ENCODE data around the gene CLOCK.

Gene CLOCK

GRCh38 chr4:55512922-55513571, 33.7 kb downstream of the CLOCK start:
- no peaks in the 10 kb centered on the region for H3K4me1 ChIP-seq (ENCODE audit: control insufficient read depth, insufficient read depth, low read length)
- no peak overlapping the region for H3K9ac ChIP-seq (ENCODE audit: low read length)
- H3K27me3 ChIP-seq (ENCODE audit: control insufficient read depth, insufficient read depth, low read length) = no peaks in the 10 kb centered on the region
- H3K27ac ChIP-seq (ENCODE audit: low read depth, low read length) = no peak overlapping the region
- no peak overlapping the region for H3K4me3 ChIP-seq (ENCODE audit: low read depth, low read length)
- H3K9me3 ChIP-seq (ENCODE audit: control insufficient read depth, insufficient read depth, low read depth, low read length) = peaks cover 4% of the 10 kb centered on the region; the same call in 1 of the 2 replicates
- H3K36me3 ChIP-seq (ENCODE audit: control insufficient read depth, insufficient read depth, low read length) = peaks cover 4% of the 10 kb centered on the region

GRCh38 chr4:55512077-55512476, 34.6 kb downstream of the CLOCK start:
- Histone ChIP-seq H3K4me3 (ENCODE audit: low read depth, low read length) (no peak overlapping the region), H3K9ac (ENCODE audit: low read length) (no peak overlapping the region), H3K27ac (ENCODE audit: low read depth, low read length) (no peak overlapping the region), H3K9me3 (ENCODE audit: control insufficient read depth, insufficient read depth, low read depth, low read length) (peaks cover 4% of the 10 kb centered on the region; the same call in 1 of the 2 replicates), H3K36me3 (ENCODE audit: control insufficient read depth, insufficient read depth, low read length) (peaks cover 9% of the 10 kb centered on the region), H3K27me3 (ENCODE audit: control insufficient read depth, insufficient read depth, low read length) (no peaks in the 10 kb centered on the region), H3K4me1 (ENCODE audit: control insufficient read depth, insufficient read depth, low read length) (no peaks in the 10 kb centered on the region)

- Histone ChIP-seq H3K4me3 (ENCODE audit: low read depth, low read length) (no peak overlapping the region), H3K36me3 (ENCODE audit: control insufficient read depth, insufficient read depth, low read length) (peaks cover 13% of the 10 kb centered on the region), H3K4me1 (ENCODE audit: control insufficient read depth, insufficient read depth, low read length) (no peaks in the 10 kb centered on the region), H3K27me3 (ENCODE audit: control insufficient read depth, insufficient read depth, low read length) (no peaks in the 10 kb centered on the region), H3K9me3 (ENCODE audit: control insufficient read depth, insufficient read depth, low read depth, low read length) (peaks cover 4% of the 10 kb centered on the region; the same call in 1 of the 2 replicates), H3K27ac (ENCODE audit: low read depth, low read length) (no peak overlapping the region), H3K9ac (ENCODE audit: low read length) (no peak overlapping the region)
Observed at GRCh38 chr4:55510685-55511084, 36.0 kb downstream of the CLOCK start.

- Histone ChIP-seq H3K27ac (ENCODE audit: low read depth, low read length) (no peak overlapping the region), H3K36me3 (ENCODE audit: control insufficient read depth, insufficient read depth, low read length) (peaks cover 13% of the 10 kb centered on the region), H3K9ac (ENCODE audit: low read length) (no peak overlapping the region)
Observed at GRCh38 chr4:55509266-55509665, 37.4 kb downstream of the CLOCK start.

GRCh38 chr4:55507612-55508011, 39.1 kb downstream of the CLOCK start:
- H3K27me3 ChIP-seq (ENCODE audit: control insufficient read depth, insufficient read depth, low read length) = no peaks in the 10 kb centered on the region
- no peak overlapping the region for H3K9ac ChIP-seq (ENCODE audit: low read length)
- H3K4me3 ChIP-seq (ENCODE audit: low read depth, low read length) = no peak overlapping the region
- H3K36me3 ChIP-seq (ENCODE audit: control insufficient read depth, insufficient read depth, low read length) = peaks cover 13% of the 10 kb centered on the region
- peaks cover 4% of the 10 kb centered on the region; the same call in 1 of the 2 replicates for H3K9me3 ChIP-seq (ENCODE audit: control insufficient read depth, insufficient read depth, low read depth, low read length)
- no peaks in the 10 kb centered on the region for H3K4me1 ChIP-seq (ENCODE audit: control insufficient read depth, insufficient read depth, low read length)
- no peak overlapping the region for H3K27ac ChIP-seq (ENCODE audit: low read depth, low read length)

More at GRCh38 chr4:55509266-55509665, 37.4 kb downstream of the CLOCK start:
- no peak overlapping the region for H3K4me3 ChIP-seq (ENCODE audit: low read depth, low read length)
- H3K9me3 ChIP-seq (ENCODE audit: control insufficient read depth, insufficient read depth, low read depth, low read length) = peaks cover 4% of the 10 kb centered on the region; the same call in 1 of the 2 replicates
- no peaks in the 10 kb centered on the region for H3K27me3 ChIP-seq (ENCODE audit: control insufficient read depth, insufficient read depth, low read length)
- no peaks in the 10 kb centered on the region for H3K4me1 ChIP-seq (ENCODE audit: control insufficient read depth, insufficient read depth, low read length)

- Histone ChIP-seq H3K4me3 (ENCODE audit: low read depth, low read length) (no peak overlapping the region), H3K9ac (ENCODE audit: low read length) (no peak overlapping the region), H3K36me3 (ENCODE audit: control insufficient read depth, insufficient read depth, low read length) (peaks cover 8% of the 10 kb centered on the region), H3K27ac (ENCODE audit: low read depth, low read length) (no peak overlapping the region), H3K9me3 (ENCODE audit: control insufficient read depth, insufficient read depth, low read depth, low read length) (no peaks in the 10 kb centered on the region), H3K27me3 (ENCODE audit: control insufficient read depth, insufficient read depth, low read length) (no peaks in the 10 kb centered on the region), H3K4me1 (ENCODE audit: control insufficient read depth, insufficient read depth, low read length) (peaks cover 15% of the 10 kb centered on the region; the same call in 1 of the 2 replicates)
Observed at GRCh38 chr4:55503169-55503568, 43.5 kb downstream of the CLOCK start.

GRCh38 chr4:55500072-55500471, 46.6 kb downstream of the CLOCK start:
- H3K4me3 ChIP-seq (ENCODE audit: low read depth, low read length) = no peak overlapping the region
- H3K4me1 ChIP-seq (ENCODE audit: control insufficient read depth, insufficient read depth, low read length) = peaks cover 15% of the 10 kb centered on the region; the same call in 1 of the 2 replicates
- H3K9ac ChIP-seq (ENCODE audit: low read length) = no peak overlapping the region
- peaks cover 4% of the 10 kb centered on the region; the same call in 1 of the 2 replicates for H3K9me3 ChIP-seq (ENCODE audit: control insufficient read depth, insufficient read depth, low read depth, low read length)
- H3K36me3 ChIP-seq (ENCODE audit: control insufficient read depth, insufficient read depth, low read length) = no peaks in the 10 kb centered on the region; the same call in 1 of the 2 replicates
- H3K27ac ChIP-seq (ENCODE audit: low read depth, low read length) = no peak overlapping the region
- no peaks in the 10 kb centered on the region for H3K27me3 ChIP-seq (ENCODE audit: control insufficient read depth, insufficient read depth, low read length)

GRCh38 chr4:55499495-55499894, 47.2 kb downstream of the CLOCK start:
- Histone ChIP-seq H3K9me3 (ENCODE audit: control insufficient read depth, insufficient read depth, low read depth, low read length) (peaks cover 9% of the 10 kb centered on the region; the same call in 1 of the 2 replicates), H3K9ac (ENCODE audit: low read length) (no peak overlapping the region), H3K4me3 (ENCODE audit: low read depth, low read length) (no peak overlapping the region), H3K27ac (ENCODE audit: low read depth, low read length) (no peak overlapping the region), H3K36me3 (ENCODE audit: control insufficient read depth, insufficient read depth, low read length) (peaks cover 2% of the 10 kb centered on the region; the same call in 1 of the 2 replicates), H3K27me3 (ENCODE audit: control insufficient read depth, insufficient read depth, low read length) (no peaks in the 10 kb centered on the region), H3K4me1 (ENCODE audit: control insufficient read depth, insufficient read depth, low read length) (peaks cover 15% of the 10 kb centered on the region; the same call in 1 of the 2 replicates)

GRCh38 chr4:55498051-55498450, 48.7 kb downstream of the CLOCK start:
- peaks cover 15% of the 10 kb centered on the region; the same call in 1 of the 2 replicates for H3K4me1 ChIP-seq (ENCODE audit: control insufficient read depth, insufficient read depth, low read length)
- no peaks in the 10 kb centered on the region for H3K27me3 ChIP-seq (ENCODE audit: control insufficient read depth, insufficient read depth, low read length)
- H3K9me3 ChIP-seq (ENCODE audit: control insufficient read depth, insufficient read depth, low read depth, low read length) = peaks cover 9% of the 10 kb centered on the region; the same call in 1 of the 2 replicates
- H3K4me3 ChIP-seq (ENCODE audit: low read depth, low read length) = no peak overlapping the region
- peaks cover 7% of the 10 kb centered on the region; the same call in 1 of the 2 replicates for H3K36me3 ChIP-seq (ENCODE audit: control insufficient read depth, insufficient read depth, low read length)
- H3K27ac ChIP-seq (ENCODE audit: low read depth, low read length) = no peak overlapping the region
- H3K9ac ChIP-seq (ENCODE audit: low read length) = no peak overlapping the region

- no peaks in the 10 kb centered on the region for H3K27me3 ChIP-seq (ENCODE audit: control insufficient read depth, insufficient read depth, low read length)
- peaks cover 25% of the 10 kb centered on the region for H3K36me3 ChIP-seq (ENCODE audit: control insufficient read depth, insufficient read depth, low read length)
- no peak overlapping the region for H3K27ac ChIP-seq (ENCODE audit: low read depth, low read length)
- H3K4me3 ChIP-seq (ENCODE audit: low read depth, low read length) = no peak overlapping the region
- no peaks in the 10 kb centered on the region for H3K4me1 ChIP-seq (ENCODE audit: control insufficient read depth, insufficient read depth, low read length)
- H3K9me3 ChIP-seq (ENCODE audit: control insufficient read depth, insufficient read depth, low read depth, low read length) = peaks cover 15% of the 10 kb centered on the region; the same call in 1 of the 2 replicates
- no peak overlapping the region for H3K9ac ChIP-seq (ENCODE audit: low read length)
Observed at GRCh38 chr4:55491486-55491885, 55.2 kb downstream of the CLOCK start.

GRCh38 chr4:55488716-55489115, 58.0 kb downstream of the CLOCK start:
- Histone ChIP-seq H3K9me3 (ENCODE audit: control insufficient read depth, insufficient read depth, low read depth, low read length) (peaks cover 6% of the 10 kb centered on the region; the same call in 1 of the 2 replicates), H3K9ac (ENCODE audit: low read length) (no peak overlapping the region), H3K27ac (ENCODE audit: low read depth, low read length) (no peak overlapping the region), H3K36me3 (ENCODE audit: control insufficient read depth, insufficient read depth, low read length) (peaks cover 23% of the 10 kb centered on the region), H3K4me3 (ENCODE audit: low read depth, low read length) (no peak overlapping the region), H3K4me1 (ENCODE audit: control insufficient read depth, insufficient read depth, low read length) (no peaks in the 10 kb centered on the region), H3K27me3 (ENCODE audit: control insufficient read depth, insufficient read depth, low read length) (no peaks in the 10 kb centered on the region)
